ENCODE results near the gene RIMS4. TPM values are rescaled to one million over a fixed set of nuclear protein-coding genes. Genes with fewer than 3 reads are reported as not detected.

The RIMS4 gene
- total RNA-seq, 1 donor from 2014 or later = 3.2 TPM

DNA sequence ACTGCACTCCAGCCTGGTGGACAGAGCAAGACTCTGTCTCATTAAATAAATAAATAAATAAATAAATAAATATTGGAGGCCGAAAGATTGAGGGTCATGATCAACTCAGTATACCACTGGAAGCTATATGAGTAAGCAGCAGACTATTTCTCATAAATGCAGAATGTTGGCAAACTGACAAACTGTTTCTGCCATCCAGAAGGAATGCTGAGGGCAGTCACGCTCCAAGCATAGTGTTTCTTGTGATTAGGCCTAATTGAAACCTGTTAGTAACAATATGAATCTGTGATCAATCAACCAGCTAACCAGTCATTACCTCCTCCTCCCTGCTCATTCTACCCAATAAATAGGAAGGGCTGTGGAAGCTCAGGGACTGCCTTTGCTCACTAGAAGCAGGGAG is 79.9 kb downstream of the RIMS4 start:
- ATAC-seq (no peak), DNase-seq (no peak)
- Histone ChIP-seq H3K27me3 (no peaks in the 10 kb centered on the region), H3K9me3 (no peaks in the 10 kb centered on the region), H3K27ac (no peak overlapping the region), H3K36me3 (no peaks in the 10 kb centered on the region), H3K4me1 (peaks cover 10% of the 10 kb centered on the region), H3K4me3 (no peak overlapping the region)
- TF ChIP-seq, protein P1, sequence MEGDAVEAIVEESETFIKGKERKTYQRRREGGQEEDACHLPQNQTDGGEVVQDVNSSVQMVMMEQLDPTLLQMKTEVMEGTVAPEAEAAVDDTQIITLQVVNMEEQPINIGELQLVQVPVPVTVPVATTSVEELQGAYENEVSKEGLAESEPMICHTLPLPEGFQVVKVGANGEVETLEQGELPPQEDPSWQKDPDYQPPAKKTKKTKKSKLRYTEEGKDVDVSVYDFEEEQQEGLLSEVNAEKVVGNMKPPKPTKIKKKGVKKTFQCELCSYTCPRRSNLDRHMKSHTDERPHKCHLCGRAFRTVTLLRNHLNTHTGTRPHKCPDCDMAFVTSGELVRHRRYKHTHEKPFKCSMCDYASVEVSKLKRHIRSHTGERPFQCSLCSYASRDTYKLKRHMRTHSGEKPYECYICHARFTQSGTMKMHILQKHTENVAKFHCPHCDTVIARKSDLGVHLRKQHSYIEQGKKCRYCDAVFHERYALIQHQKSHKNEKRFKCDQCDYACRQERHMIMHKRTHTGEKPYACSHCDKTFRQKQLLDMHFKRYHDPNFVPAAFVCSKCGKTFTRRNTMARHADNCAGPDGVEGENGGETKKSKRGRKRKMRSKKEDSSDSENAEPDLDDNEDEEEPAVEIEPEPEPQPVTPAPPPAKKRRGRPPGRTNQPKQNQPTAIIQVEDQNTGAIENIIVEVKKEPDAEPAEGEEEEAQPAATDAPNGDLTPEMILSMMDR (IDR thresholded peaks at IDR 0.05) = no peak
- intact Hi-C loops (cut with DNase I) = loop anchor here (5.0 kb wide), 1 partner anchor 43 kb away; no protein-coding TSS in a partner anchor

DNA sequence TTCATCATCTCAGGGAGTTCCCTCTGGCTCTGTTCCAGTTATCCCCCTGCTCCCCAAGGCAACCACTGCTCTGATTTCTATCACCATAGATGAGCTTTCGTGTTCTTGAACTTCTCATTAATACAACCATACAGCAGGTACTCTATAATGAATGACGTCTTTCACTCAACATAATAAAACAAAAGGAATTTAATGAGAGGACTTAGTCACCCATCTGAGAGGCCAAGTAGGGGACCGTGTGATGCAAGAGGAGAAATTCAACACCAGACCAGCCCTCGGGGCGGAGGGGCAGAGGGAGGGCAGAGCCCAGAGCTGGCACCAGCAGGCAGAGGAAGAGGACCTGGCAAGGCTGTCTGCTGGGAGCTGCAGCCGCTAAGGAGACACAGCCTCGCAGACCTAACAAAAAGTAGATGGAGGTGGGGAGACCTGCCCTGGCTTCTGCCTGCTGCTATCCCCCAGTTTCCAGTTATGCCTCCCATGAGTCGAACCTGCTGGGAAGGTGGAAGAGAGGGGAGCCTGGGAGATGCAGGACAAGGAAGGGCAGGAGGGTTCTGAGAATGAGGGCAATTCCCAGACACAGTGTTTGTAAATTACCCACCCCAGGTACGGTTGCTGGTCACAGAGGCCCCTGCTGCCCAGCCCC is 81.4 kb downstream of the RIMS4 start:
- H3K27me3 ChIP-seq = no peaks in the 10 kb centered on the region
- H3K9me3 ChIP-seq = no peaks in the 10 kb centered on the region
- no peak overlapping the region for H3K4me3 ChIP-seq
- ATAC-seq (peak; percentile 93), DNase-seq (peak; percentile 88)
- TF ChIP-seq, protein P1 (IDR thresholded peaks at IDR 0.05) = no peak
- intact Hi-C loops (cut with DNase I) = no loop called here
- H3K27ac ChIP-seq = no peak overlapping the region
- peaks cover 10% of the 10 kb centered on the region for H3K4me1 ChIP-seq
- H3K36me3 ChIP-seq = no peaks in the 10 kb centered on the region

- no peak overlapping the region for H3K4me3 ChIP-seq
- no peak for DNase-seq
- H3K9me3 ChIP-seq = no peaks in the 10 kb centered on the region
- no peaks in the 10 kb centered on the region for H3K27me3 ChIP-seq
- intact Hi-C loops (cut with DNase I) = no loop called here
- H3K36me3 ChIP-seq = no peaks in the 10 kb centered on the region
- TF ChIP-seq, protein P1 (IDR thresholded peaks at IDR 0.05) = no peak
- H3K4me1 ChIP-seq = peaks cover 10% of the 10 kb centered on the region
- no peak overlapping the region for H3K27ac ChIP-seq
- ATAC-seq = no peak
Observed at GRCh38 chr20:44727651-44728050, 82.7 kb downstream of the RIMS4 start.

- Histone ChIP-seq H3K9me3 (no peaks in the 10 kb centered on the region), H3K27ac (no peak overlapping the region), H3K36me3 (no peaks in the 10 kb centered on the region), H3K4me3 (no peak overlapping the region), H3K27me3 (no peaks in the 10 kb centered on the region), H3K4me1 (peaks cover 10% of the 10 kb centered on the region)
- DNase-seq = no peak
- no peak for ATAC-seq
- TF ChIP-seq, protein P1 (IDR thresholded peaks at IDR 0.05) = no peak
- intact Hi-C loops (cut with DNase I) = no loop called here
Observed at GRCh38 chr20:44727039-44727438, 83.3 kb downstream of the RIMS4 start.

- no peaks in the 10 kb centered on the region for H3K36me3 ChIP-seq
- intact Hi-C loops (cut with DNase I) = no loop called here
- no peak overlapping the region for H3K27ac ChIP-seq
- H3K4me1 ChIP-seq = peaks cover 16% of the 10 kb centered on the region
- no peak overlapping the region for H3K4me3 ChIP-seq
- DNase-seq = no peak
- no peaks in the 10 kb centered on the region for H3K9me3 ChIP-seq
- no peaks in the 10 kb centered on the region for H3K27me3 ChIP-seq
- TF ChIP-seq, protein P1 (IDR thresholded peaks at IDR 0.05) = no peak
- ATAC-seq = no peak
Observed at GRCh38 chr20:44725837-44726236, 84.5 kb downstream of the RIMS4 start.
